C4-2B (cell line): Measurements from ENCODE around the gene RPN2.

Source experiments
- H3K27ac ChIP-seq: fragments of 450-650 bp; 2 replicates; pipeline ENCODE4 v1.5.1; 2017
- ZFX ChIP-seq: fragments of 450-650 bp; IDR thresholded peaks from 2 replicates; pipeline ENCODE4 v1.6.1; 2017
- TF ChIP-seq, protein P1 (sequence below): fragments of 450-650 bp; conservative IDR thresholded peaks from 2 replicates; pipeline ENCODE4 v1.5.1; 2017; ENCODE audit warnings: mild to moderate bottlenecking

Gene RPN2

DNA sequence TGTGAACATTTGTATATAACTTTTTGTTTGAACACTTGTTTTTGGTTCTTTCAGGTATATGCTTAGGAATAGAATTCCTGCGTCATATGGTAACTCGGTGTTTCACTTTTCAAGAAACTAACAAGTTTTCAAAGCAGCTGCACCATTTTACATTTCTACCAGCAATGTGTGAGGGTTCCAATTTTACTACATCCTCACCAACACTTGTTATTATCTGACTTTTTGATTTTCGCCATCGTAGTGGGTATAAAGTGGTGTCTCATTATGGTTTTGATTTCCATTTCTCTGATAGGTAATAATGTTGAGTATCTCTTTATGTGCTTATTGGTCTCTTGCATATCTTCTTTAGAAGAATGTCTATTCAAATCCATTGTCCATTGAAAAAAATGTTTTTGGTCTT is 39.8 kb downstream of the RPN2 start:
- no peak overlapping the region for H3K27ac ChIP-seq
- no peak for TF ChIP-seq ZFX
- TF ChIP-seq, protein P1, sequence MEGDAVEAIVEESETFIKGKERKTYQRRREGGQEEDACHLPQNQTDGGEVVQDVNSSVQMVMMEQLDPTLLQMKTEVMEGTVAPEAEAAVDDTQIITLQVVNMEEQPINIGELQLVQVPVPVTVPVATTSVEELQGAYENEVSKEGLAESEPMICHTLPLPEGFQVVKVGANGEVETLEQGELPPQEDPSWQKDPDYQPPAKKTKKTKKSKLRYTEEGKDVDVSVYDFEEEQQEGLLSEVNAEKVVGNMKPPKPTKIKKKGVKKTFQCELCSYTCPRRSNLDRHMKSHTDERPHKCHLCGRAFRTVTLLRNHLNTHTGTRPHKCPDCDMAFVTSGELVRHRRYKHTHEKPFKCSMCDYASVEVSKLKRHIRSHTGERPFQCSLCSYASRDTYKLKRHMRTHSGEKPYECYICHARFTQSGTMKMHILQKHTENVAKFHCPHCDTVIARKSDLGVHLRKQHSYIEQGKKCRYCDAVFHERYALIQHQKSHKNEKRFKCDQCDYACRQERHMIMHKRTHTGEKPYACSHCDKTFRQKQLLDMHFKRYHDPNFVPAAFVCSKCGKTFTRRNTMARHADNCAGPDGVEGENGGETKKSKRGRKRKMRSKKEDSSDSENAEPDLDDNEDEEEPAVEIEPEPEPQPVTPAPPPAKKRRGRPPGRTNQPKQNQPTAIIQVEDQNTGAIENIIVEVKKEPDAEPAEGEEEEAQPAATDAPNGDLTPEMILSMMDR, result no peak

DNA sequence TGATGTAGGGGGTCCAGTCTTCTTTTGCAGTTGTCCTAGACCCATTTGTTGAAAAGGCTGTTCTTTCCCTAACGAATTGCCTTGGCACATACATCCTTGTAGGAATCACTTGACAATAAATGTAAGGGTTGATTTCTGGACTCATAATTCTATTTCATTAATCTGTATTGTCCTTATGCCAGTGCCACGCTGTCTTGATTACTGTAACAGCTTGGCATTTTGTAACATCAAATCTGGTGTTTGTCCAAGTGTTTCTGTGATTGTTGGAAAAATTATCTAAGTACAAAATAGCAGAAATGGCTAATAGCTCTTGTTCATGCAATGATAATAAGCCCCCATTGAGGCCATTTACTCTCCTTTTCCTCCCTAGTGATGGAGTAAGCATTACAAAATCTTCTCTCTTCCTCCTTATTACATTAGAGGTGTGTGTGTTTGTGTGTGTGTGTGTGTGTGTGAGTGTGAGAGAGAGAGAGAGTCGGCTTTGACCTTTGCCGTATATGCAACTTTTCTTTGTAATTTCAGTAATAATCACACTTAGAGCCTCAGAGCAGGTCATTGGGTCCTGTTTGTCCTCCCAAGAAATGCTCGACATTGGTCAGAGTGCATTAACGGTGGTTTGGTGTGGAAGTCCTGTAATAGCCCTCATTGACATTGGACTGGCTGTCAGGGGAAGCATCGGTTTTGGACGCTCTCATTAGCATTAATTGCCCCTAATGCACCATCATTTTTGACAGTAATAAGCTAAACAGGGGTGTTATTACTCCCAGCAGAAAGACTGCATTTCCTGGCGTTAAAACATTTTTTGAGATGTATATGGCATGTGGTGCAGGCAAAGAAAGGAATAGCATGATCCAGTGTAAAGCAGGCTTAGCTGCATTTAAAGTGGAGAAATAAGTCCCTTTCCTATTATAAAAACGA is 40.9 kb downstream of the RPN2 start:
- TF ChIP-seq, protein P1, result no peak
- TF ChIP-seq ZFX, result no peak
- no peak overlapping the region for H3K27ac ChIP-seq

DNA sequence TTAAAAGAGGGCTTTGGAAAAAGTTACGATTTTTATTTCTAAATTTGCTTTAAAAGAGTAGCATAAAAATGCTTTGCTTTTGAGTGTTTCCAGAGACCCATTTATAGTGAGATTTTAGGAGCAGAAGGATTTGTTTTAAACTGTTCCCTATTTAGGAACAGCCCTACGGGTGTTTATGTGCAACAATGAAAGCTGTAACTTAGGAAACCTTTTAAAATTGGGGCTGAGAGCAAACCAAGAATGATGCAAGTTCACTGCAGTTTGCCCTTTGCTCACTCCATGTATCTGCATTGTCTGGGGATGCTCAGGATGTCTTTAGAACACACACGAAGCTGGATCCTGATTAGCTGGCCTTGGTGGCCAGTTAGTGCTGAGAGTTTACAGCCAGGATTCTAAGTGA is 41.6 kb downstream of the RPN2 start:
- no peak for TF ChIP-seq ZFX
- TF ChIP-seq, protein P1, result no peak
- H3K27ac ChIP-seq, result no peak overlapping the region

DNA sequence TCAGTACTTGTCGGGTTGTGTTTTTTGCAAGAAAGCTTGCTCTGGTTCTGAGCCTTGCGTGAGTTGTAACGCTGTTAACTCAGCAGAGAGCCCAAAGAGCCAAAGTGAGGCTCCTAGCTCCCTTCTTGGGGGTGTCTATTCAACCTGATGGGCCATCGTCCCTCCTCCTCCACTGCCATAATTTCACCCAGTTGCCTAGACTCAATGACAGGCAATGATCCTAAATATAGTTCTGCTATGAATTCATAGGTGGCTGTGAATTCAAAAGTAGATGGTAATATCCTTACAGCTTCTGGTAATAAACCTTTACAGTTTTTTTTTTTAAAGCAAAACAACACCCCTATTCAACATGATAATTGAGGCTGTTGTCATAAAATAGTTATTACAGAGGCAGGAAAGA is 43.0 kb downstream of the RPN2 start:
- no peak overlapping the region for H3K27ac ChIP-seq
- TF ChIP-seq, protein P1, result no peak
- TF ChIP-seq ZFX, result no peak

DNA sequence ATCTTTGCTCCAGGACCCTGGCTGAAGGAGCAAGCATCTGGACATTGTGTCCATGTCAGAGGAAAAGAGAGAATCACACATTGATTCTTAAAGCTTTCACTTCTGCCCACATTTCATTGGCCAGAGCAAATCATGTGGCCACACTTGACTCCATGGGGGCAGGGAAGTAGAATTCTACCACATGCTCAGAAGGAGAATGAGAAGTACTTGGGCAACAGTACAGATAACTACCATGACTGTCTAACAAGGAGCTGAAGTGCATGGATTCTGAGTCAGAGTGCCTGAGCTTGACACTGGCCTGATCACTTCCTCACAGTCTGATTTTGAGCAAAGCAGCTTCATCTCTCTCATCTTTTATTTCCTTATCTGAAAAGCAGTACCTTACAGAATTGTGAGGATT is 43.9 kb downstream of the RPN2 start:
- no peak overlapping the region for H3K27ac ChIP-seq
- TF ChIP-seq ZFX, result no peak
- TF ChIP-seq, protein P1, result no peak

DNA sequence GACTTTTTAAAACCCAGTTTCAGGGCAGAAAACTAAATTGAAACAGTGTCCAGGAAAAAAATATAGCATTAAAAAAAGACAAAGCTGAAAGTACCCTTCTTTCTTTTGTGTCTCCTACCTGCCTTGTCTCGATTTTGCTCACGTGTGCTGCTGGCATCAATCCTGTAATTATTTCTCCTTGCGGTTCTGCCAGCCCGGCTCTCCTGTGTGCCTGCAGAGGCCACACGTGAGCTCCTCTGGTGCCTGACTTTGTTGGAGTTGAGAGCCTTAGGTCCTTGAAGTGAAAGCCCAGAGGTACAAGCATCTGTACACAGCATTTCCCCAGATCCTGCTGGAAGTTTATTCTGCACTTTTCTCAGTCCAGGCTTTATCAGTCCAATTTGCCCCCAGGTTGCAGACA is 46.0 kb downstream of the RPN2 start:
- TF ChIP-seq, protein P1, result no peak
- no peak for TF ChIP-seq ZFX
- H3K27ac ChIP-seq, result no peak overlapping the region

DNA sequence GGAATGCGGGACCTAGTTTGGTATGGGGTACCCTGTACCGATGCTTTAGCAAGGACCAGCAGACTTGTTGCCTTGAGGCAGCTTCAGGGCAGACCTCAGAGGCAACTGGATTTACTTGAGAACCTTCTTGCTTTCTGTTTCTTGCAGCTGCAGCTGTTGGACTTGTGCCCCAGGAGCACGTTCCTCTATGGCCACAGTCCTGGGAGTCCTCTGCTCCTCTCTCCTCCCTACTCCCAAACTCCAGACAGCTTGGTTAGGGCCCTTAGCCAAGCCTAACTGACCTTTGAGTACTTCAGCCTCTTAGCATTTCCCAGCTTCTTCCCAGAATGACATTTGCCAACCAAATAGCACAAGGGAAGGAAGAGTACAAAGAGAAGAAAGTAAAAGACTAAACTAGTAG is 47.8 kb downstream of the RPN2 start:
- no peak for TF ChIP-seq ZFX
- TF ChIP-seq, protein P1, result no peak
- no peak overlapping the region for H3K27ac ChIP-seq
